Hepatocyte (in vitro differentiated cells): ENCODE data around the gene CYTL1.

Experiments
- CTCF ChIP-seq: fragments of 200-600 bp; sonication (generic); IDR thresholded peaks from 2 replicates; pipeline ENCODE4 v1.5.1; 2016; ENCODE audit warnings: antibody characterized with exemption, mild to moderate bottlenecking; ENCODE audit not compliant: poor library complexity
- EZH2 ChIP-seq: fragments of 200-600 bp; sonication (generic); IDR thresholded peaks from 2 replicates; pipeline ENCODE4 v1.6.1; 2016; ENCODE audit warnings: antibody characterized with exemption, mild to moderate bottlenecking, borderline replicate concordance

DNA sequence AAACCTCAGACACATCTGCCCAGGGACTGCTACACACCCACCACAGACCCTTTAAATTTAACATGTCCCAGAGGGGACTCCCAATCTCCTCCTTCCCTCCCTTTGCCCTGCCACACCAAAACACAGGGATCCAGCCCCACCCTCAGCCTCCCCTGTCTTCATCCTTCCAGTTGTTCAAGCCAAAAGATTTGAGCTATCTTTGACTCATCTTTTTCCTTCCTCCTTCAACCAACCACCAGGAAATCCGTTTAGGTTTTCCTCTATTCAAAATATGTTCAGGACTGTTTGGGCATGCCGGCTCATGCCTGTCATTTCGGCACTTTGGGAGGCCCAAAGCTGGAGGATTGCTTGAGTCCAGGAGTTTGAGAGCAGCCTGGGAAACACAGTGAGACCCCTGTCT, 25.1 kb upstream of the CYTL1 start:
- TF ChIP-seq CTCF (no peak), EZH2 (no peak)
